Right lobe of liver (tissue), 4 donors: ENCODE data around the gene SST.

Experiments used
- POLR2A ChIP-seq: fragments of 450-650 bp; IDR thresholded peaks from one replicate; pipeline ENCODE4 v1.6.1; 2017; ENCODE audit warnings: antibody characterized with exemption, mild to moderate bottlenecking
- TF ChIP-seq, protein P1 (sequence below), 4 donors: fragments of 200-600 bp in 3 of 4; fragments of 450-650 bp in 1 of 4; IDR thresholded peaks; one replicate each; pipeline versions ENCODE4 v1.5.1 to v1.8.0; 2016 to 2022; ENCODE audit warnings: antibody characterized with exemption in 4 of 4, mild to moderate bottlenecking in 2 of 4
- donor health status: DM: no; HTN: no; CAD: no.
- donor health status: DM: no; HTN: no; CAD: no.
- donor health status: DM: no; HTN: yes; CAD: no.

DNA sequence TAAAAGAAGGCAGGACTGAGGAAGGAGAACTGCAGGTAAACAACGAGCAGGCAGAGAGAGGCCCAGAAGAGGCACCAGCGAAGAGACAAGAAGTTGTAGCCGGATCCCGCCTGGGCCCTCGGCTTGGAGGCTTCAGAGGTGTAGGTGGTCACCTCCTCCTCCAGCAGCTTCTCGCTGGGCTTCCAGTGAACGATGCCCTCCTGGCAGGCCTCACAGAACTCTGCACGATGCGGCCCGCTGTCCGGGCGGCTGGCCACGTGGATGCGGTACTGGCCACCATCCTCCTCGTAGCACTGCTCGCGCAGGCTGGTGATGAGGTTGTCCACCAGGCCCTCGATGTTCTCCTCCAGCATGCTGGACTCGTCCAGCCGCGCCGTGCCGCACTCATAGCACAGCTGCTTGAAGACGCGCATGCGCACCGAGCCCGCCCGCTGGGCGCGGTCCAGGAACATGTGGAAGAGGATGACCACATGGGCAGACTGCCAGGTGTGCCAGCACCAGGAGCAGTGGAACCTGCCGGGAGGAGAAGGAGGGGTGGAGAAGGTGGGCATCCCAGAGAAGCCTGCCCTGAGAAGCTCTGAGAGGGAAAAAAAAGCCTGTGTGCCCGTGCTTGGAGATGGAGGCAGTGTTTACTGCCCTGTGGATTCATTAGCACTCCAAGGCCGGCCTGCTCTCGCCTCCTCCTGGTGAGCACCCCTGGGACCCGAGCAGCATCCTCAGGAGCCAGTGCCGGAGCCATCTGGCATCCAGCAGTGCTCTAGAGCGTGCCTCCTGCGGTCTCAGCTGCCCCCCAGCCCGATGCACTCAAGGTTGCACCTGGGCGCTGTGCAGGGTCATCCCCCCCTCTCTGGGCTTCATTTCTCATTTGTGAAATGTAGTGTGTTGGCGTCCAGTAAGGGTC is 28.6 kb upstream of the SST start:
- TF ChIP-seq, protein P1, sequence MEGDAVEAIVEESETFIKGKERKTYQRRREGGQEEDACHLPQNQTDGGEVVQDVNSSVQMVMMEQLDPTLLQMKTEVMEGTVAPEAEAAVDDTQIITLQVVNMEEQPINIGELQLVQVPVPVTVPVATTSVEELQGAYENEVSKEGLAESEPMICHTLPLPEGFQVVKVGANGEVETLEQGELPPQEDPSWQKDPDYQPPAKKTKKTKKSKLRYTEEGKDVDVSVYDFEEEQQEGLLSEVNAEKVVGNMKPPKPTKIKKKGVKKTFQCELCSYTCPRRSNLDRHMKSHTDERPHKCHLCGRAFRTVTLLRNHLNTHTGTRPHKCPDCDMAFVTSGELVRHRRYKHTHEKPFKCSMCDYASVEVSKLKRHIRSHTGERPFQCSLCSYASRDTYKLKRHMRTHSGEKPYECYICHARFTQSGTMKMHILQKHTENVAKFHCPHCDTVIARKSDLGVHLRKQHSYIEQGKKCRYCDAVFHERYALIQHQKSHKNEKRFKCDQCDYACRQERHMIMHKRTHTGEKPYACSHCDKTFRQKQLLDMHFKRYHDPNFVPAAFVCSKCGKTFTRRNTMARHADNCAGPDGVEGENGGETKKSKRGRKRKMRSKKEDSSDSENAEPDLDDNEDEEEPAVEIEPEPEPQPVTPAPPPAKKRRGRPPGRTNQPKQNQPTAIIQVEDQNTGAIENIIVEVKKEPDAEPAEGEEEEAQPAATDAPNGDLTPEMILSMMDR (IDR thresholded peaks at IDR 0.05) = no peak
- no peak for TF ChIP-seq POLR2A
